Measurements from ENCODE around the gene GPR160.
"Not testable (repeated sequence)": the region's sequence is repeated elsewhere in the genome, so short reads cannot be mapped to it uniquely, and the experiment has no call there.

GPR160 gene

DNA sequence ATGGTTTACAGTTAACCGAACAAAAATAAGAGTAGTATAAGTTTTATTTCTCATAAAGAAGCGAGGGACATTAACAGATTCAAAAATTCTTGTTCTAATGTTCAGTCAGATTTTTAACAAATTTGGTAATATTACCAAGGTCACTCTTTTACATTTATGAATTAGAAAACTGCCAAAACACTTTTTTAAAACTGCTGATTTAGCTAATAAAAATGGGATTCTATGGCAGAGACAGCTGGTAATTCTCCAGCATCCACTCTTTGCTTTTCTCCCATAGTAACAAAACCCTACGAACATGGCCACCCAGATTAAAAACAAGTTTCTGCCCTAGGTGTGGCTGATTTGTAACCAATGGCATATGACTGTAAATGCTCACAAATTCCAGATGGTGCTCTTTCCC lies 71.2 kb downstream of the GPR160 start:
- in situ Hi-C loops (cut with MboI; ENCODE audit: low sequenced_read_pairs), result no loop called here

GRCh38 chr3:170109579-170110293 lies 71.9 kb downstream of the GPR160 start:
- in situ Hi-C loops (cut with MboI; ENCODE audit: low sequenced_read_pairs), result no loop called here

- in situ Hi-C loops (cut with MboI; ENCODE audit: low sequenced_read_pairs), result no loop called here
Observed at GRCh38 chr3:170111147-170111771, 73.5 kb downstream of the GPR160 start.

GRCh38 chr3:170114165-170114564 lies 76.4 kb downstream of the GPR160 start:
- in situ Hi-C loops (cut with MboI; ENCODE audit: low sequenced_read_pairs), result not testable (repeated sequence)

- in situ Hi-C loops (cut with MboI; ENCODE audit: low sequenced_read_pairs), result no loop called here
Observed at GRCh38 chr3:170117134-170117533, 79.3 kb downstream of the GPR160 start.

- in situ Hi-C loops (cut with MboI; ENCODE audit: low sequenced_read_pairs), result no loop called here
Observed at GRCh38 chr3:170128259-170128976, 90.6 kb downstream of the GPR160 start.

DNA sequence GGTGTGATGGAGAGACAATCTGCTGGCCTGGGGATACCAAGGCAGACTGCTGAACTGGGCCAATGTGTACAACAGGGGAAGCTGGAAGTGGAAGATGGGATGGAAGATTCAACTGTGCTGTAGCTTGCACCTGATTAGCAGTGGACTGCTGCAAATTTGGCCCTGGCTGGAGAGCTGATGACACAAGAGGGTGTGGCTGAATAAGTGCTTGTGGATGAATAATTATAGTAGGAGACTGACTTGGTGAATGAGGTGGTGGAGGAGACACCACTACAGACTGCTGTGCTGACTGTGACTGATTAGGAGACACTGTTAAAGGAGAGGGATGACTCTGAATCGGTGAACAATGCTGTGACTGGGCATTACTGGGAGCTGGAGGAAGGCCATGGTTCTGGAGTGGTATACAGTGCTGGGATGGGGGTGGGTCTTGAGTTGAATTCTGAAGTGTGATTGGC lies 91.2 kb downstream of the GPR160 start:
- in situ Hi-C loops (cut with MboI; ENCODE audit: low sequenced_read_pairs), result no loop called here

GRCh38 chr3:170130532-170130931 lies 92.7 kb downstream of the GPR160 start:
- in situ Hi-C loops (cut with MboI; ENCODE audit: low sequenced_read_pairs), result no loop called here

DNA sequence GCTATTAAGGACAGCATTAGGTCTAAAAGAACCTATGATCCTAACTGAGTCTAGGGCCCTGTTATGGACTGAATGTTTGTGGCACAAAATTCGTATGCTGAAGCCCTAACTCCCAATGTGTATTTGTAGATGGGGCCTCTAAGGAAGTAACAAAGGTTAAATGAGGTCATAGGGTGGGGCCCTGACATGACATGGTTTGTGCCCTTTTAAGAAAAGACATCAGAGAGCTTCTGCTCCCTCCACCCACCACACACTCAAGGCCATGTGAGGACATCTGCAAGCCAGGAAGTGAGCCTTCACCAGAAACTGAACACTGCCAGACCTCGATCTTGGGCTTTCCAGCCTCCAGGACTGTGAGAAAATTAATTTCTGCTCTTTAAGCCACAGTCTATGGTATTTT lies 94.5 kb downstream of the GPR160 start:
- in situ Hi-C loops (cut with MboI; ENCODE audit: low sequenced_read_pairs), result no loop called here
